HUES6 (cell line): ENCODE results near the gene SLC6A19.

Source experiments
- H3K27ac ChIP-seq: 2 replicates; pipeline ENCODE4 v1.7.0; 2013; ENCODE audit warnings: low read depth, mild to moderate bottlenecking, low read length, inconsistent platforms
- H3K27me3 ChIP-seq: 2 replicates; pipeline ENCODE4 v1.6.1; 2013; ENCODE audit warnings: low read length; ENCODE audit not compliant: control insufficient read depth, insufficient read depth
- H3K36me3 ChIP-seq: 2 replicates; pipeline ENCODE4 v1.6.1; 2013; ENCODE audit warnings: low read length; ENCODE audit not compliant: control insufficient read depth, insufficient read depth
- H3K4me1 ChIP-seq: 2 replicates; pipeline ENCODE4 v1.6.1; 2013; ENCODE audit warnings: low read length; ENCODE audit not compliant: control insufficient read depth, insufficient read depth
- H3K4me3 ChIP-seq: 2 replicates; pipeline ENCODE4 v1.5.1; 2013; ENCODE audit warnings: low read depth, low read length
- H3K9ac ChIP-seq: one replicate; pipeline ENCODE4 v1.6.1; 2013; ENCODE audit warnings: mild to moderate bottlenecking, low read length
- H3K9me3 ChIP-seq: 2 replicates; pipeline ENCODE4 v1.6.1; 2013; ENCODE audit warnings: low read depth, low read length; ENCODE audit not compliant: control insufficient read depth, insufficient read depth

Gene SLC6A19

DNA sequence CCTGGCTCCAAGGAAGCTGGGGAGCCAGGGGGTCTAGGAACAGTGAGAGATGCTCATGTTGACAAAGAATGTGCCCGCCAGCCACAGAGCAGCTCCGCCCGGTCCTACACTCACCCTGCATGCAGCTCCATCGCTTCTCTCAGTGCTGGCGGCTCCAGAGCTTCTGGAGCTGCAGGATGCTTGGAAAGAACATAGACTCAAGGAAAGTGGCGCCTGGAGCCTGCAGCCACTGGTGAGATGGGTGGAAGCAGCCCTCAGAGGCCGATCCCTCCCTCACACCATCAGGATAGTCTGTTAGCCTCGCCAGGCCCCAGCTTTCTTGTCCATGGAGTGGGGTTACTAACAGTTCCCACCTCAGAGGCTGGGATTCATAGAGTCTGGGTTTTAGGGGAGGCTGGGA is 26.4 kb upstream of the SLC6A19 start:
- Histone ChIP-seq H3K9me3 (no peaks in the 10 kb centered on the region), H3K27me3 (peaks cover 4% of the 10 kb centered on the region; the same call in 1 of the 2 replicates), H3K9ac (no peak overlapping the region), H3K27ac (no peak overlapping the region), H3K36me3 (no peaks in the 10 kb centered on the region), H3K4me1 (no peaks in the 10 kb centered on the region), H3K4me3 (no peak overlapping the region)

DNA sequence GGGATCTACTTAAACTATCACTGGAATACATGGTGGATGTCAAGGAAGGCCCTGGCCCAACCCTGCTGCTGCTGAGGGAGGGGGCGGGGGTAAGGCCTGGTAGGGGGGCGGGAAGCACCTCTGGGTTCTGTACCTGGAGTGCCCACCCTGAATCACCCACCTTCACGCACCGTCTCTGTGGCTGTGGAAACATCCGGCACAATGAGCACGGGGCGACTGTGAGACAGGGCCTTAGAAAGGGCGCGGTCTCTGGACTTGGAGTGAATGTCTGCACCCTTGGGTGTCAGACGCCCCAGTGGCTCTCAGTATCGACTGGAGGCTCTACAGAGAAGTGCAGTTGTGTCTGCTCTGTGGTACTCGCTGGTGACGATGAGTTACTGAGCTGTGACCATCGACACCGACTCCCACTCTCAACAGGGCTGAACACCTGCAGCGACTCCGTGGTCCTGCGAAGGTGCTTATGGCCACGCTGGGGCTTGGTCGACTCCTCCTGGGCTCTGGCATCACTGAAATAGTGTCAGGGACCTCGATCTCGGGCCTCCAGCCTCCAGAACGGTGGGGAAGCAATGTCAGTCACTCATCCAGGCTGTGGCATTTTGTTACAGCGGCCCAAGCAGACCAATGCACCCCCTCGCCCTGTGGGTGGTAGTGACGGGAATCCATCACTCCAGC is 25.5 kb upstream of the SLC6A19 start:
- Histone ChIP-seq H3K27me3 (peaks cover 4% of the 10 kb centered on the region; the same call in 1 of the 2 replicates), H3K4me3 (no peak overlapping the region), H3K9me3 (no peaks in the 10 kb centered on the region), H3K36me3 (no peaks in the 10 kb centered on the region), H3K4me1 (no peaks in the 10 kb centered on the region), H3K9ac (no peak overlapping the region), H3K27ac (no peak overlapping the region)

DNA sequence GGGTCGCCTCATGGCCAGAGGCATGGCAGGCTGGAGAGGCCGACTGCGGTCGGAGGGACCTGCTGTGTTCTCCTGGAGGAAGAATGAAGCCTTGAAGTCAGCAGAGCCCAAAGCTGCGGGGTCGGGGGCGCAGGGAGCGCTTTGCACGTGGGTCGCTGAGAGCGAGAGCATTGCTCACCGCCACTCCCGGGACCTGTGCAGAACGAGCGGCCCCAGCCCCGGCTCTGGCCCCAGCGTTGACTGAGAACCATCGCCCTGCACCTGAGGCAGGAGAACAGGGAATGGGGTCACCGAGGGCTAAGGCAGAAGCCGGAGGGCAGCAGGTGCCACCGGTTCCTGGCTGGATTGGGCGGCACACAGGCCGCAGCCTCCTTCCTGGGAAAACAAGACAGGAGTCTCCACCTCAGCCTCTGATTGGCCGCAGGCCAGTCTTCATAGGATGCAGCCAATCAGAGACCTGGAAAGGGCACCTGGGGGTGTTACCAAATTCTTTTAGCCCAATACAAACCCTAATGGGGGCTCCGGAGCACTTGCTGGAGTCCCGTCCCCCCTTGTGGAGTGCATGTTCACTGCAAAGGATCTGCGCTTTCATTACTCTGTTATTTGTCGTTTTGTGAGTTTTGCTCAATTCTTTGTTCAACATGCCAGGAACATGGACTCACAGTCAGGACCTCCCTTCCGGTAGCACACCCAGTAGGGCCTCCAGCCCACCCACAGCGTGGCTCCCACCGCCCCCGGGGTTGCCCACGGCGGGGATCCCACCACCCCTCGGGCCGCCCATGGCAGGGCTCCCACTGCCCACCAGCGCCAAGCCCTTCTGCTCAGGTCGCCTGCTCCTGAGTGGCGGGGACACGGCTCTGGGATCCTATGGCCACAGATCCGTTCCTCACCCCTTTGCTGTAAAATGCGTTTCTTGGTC is 24.7 kb upstream of the SLC6A19 start:
- no peaks in the 10 kb centered on the region for H3K4me1 ChIP-seq
- no peaks in the 10 kb centered on the region for H3K36me3 ChIP-seq
- H3K27ac ChIP-seq, result no peak overlapping the region
- no peaks in the 10 kb centered on the region for H3K9me3 ChIP-seq
- no peak overlapping the region for H3K4me3 ChIP-seq
- no peak overlapping the region for H3K9ac ChIP-seq
- no peaks in the 10 kb centered on the region for H3K27me3 ChIP-seq

DNA sequence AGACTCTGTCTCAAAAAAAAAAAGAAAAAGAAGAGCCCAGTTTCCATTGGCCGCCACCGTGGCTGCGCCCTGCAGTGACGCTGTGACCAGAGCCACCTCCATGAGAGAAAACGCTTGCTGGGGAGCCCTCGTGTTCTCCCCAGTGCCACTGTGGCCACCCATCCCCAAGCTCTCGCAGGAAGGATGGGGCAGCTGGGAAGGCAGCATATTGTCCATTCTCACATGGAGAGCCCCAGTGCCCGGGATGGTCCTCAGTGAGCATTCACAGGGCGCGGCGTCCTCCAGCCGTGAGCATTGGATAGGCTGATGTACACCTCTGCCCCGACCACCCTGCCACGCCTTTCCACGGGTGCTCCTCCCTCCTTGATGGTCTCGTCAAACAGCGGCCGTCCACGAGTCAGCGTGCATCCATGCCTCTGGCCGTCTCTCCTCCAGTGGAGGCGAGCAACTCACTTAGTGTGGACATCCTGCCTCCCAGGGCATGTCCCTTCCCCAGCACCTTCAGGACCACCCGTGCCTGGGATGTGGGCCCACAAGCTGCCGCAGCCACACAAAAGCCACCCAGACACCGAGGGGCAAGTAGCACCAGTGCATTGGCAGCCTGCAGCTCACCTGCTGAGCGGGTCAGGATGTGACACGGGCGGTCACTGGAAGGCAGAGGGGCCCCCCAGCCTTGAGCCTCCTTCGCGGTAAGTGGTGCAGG is 23.4 kb upstream of the SLC6A19 start:
- Histone ChIP-seq H3K9me3 (no peaks in the 10 kb centered on the region), H3K27me3 (no peaks in the 10 kb centered on the region), H3K9ac (no peak overlapping the region), H3K36me3 (no peaks in the 10 kb centered on the region), H3K4me1 (no peaks in the 10 kb centered on the region), H3K27ac (no peak overlapping the region), H3K4me3 (no peak overlapping the region)

DNA sequence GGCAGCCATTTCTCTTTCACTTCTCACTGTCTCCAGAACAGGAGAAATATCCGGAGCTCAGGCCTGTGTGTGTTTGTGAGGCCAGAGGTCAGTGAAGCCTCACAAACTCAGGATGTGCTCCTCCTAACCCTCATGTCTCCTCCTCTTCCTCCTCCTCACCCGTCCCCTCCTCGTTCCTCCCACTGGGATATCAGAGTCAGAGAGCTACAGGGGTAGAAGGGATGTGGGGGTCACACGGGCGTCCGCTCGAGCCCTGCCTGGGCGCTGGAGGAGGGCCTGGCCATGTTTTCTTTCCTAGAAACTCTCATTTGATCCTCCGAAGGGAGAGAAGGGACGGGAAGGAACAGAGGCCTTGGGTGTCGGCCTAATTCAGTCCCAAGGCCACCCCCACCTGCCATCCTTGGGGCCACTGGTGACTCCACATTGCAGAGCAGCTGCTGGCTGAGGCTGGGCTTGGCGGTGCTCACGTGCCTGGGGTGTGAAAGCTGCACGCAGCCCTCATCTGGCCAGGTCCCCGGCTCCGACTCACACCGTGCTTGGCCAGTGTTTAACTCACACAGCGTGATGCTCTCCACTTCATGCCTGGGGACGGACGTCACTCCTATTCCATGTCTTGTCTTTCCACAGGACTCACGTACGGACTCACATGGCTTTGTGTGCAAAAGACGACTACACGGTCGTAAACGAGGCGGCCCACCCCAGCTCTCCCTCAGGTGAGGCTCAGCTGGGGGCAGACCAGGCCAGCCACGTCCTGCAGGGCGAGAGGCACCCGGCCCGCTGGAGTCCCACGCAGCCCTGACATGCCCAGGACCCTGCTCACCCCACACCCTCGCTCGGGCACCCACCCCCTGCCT is 22.6 kb upstream of the SLC6A19 start:
- Histone ChIP-seq H3K27ac (no peak overlapping the region), H3K9ac (no peak overlapping the region), H3K4me3 (no peak overlapping the region), H3K4me1 (no peaks in the 10 kb centered on the region), H3K36me3 (no peaks in the 10 kb centered on the region), H3K9me3 (no peaks in the 10 kb centered on the region), H3K27me3 (no peaks in the 10 kb centered on the region)

DNA sequence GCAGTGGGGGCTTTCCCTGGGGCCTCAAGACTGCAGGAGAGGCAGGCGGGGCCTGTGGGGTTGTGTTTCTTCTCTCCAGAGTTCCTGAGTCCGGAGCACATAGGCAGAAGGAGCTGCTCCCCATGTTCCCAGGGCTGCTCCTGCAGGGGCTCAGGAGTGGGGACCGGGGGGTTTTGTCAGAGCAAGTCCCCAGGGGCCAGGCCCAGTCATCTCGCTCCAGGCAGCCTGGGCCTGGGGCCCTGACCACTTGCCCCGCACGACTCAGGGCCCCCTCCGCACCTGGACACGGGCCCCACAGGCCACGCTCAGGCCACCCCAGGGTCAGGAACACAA is 22.0 kb upstream of the SLC6A19 start:
- Histone ChIP-seq H3K4me1 (no peaks in the 10 kb centered on the region), H3K9ac (no peak overlapping the region), H3K4me3 (no peak overlapping the region), H3K27me3 (no peaks in the 10 kb centered on the region), H3K27ac (no peak overlapping the region), H3K9me3 (no peaks in the 10 kb centered on the region), H3K36me3 (no peaks in the 10 kb centered on the region)

DNA sequence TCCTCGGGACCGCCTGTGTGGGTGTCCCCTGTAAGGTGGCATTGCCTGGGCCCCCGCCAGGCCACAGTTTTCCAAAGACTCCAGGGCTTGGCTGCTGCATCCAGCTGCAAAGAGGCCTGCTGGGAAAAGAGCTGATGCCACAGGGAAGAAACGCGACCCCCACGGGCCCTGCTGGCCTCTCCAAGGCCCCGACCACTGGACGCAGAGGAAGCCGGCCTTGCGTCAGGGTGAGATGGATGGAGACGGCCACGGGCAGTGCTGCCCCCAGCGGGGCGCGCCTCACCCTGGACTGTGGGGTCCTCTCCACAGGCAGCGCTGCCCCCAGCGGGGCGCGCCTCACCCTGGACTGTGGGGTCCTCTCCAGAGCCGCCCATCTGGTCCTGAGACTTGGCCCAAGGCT is 21.3 kb upstream of the SLC6A19 start:
- H3K27me3 ChIP-seq, result no peaks in the 10 kb centered on the region
- H3K4me1 ChIP-seq, result no peaks in the 10 kb centered on the region
- H3K36me3 ChIP-seq, result no peaks in the 10 kb centered on the region
- no peak overlapping the region for H3K9ac ChIP-seq
- no peak overlapping the region for H3K27ac ChIP-seq
- H3K4me3 ChIP-seq, result no peak overlapping the region
- H3K9me3 ChIP-seq, result no peaks in the 10 kb centered on the region

DNA sequence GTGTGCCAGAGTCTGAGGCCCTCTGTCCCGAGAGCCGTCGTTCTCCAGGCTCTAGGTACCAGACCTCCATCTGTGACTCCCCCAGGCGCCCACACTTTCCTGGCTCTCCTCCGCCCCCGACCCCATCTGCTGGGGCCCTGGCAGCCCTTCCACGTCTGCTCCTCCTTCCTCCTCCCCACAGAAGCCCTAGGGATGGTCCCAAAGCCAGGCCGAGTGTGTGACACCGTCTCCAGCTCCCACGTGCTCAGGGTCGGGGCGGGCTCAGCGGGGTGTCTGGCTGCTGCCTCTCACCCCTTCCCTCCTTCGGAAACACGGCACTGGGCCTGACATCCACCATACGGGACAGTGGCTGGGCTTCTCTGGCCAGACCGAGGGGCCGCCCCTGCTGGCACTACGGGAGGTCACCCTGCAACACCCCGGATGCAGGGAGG is 20.5 kb upstream of the SLC6A19 start:
- Histone ChIP-seq H3K4me1 (peaks cover under 1% of the 10 kb centered on the region; the same call in 1 of the 2 replicates), H3K36me3 (no peaks in the 10 kb centered on the region), H3K9me3 (no peaks in the 10 kb centered on the region), H3K27ac (no peak overlapping the region), H3K9ac (no peak overlapping the region), H3K4me3 (no peak overlapping the region), H3K27me3 (no peaks in the 10 kb centered on the region)

DNA sequence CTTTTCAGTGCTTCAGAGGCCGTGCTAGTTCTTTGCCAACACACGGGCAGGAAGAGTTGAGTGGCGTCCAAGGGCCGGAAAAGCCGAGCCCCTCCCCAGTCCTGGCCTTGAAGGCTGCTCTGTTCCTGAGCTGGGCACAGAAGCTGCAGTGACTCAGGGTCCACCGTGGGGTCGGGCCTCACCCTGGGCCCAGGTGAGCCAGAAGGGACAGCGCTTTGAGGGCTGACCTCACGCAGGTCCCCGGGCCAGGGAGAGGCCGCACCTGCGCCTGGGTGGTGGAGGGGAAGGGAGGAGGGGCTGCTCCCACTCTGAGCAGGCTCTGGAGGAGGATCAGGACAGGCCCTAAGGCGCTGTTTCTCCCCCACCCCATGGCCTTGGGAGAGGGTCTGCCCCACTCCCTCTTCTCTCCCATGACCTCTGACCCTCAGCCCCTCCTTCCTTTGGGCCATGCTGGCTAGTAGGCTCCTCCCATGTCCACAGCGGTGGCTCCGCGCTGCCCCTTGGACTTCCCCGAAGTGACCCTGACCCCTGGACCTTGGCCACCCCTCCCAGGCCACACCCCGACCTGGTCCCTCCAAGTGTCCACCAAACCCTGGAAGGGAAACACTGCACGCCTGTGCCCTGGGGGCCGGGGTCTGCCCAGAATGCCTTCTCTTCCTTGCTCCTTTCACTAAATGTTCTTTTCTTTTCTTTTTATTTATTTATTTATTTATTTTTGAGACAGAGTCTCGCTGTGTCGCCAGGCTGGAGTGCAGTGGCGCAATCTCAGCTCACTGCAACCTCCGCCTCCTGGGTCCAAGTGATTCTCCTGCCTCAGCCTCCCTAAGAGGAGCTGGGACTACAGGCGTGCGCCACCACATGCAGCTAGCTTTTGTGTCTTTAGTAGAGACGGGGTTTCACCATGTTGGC is 19.7 kb upstream of the SLC6A19 start:
- H3K9me3 ChIP-seq, result no peaks in the 10 kb centered on the region
- no peak overlapping the region for H3K4me3 ChIP-seq
- H3K27me3 ChIP-seq, result no peaks in the 10 kb centered on the region
- H3K27ac ChIP-seq, result no peak overlapping the region
- peaks cover 7% of the 10 kb centered on the region; the same call in 1 of the 2 replicates for H3K4me1 ChIP-seq
- no peaks in the 10 kb centered on the region for H3K36me3 ChIP-seq
- no peak overlapping the region for H3K9ac ChIP-seq

DNA sequence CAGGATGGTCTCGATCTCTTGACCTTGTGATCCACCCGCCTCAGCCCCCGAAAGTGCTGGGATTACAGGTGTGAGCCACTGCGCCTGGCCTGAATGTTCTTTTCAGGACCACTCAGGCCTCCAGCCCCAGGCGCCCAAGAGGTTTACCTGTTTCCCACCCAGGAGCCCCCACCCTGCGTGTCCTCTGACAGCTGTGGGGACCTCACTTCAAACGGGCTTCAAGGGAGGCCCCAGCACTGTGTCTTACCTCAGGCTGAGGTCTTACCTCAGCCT is 19.1 kb upstream of the SLC6A19 start:
- H3K27ac ChIP-seq, result no peak overlapping the region

More for the DNA sequence above, 19.1 kb upstream of the SLC6A19 start:
- peaks cover 7% of the 10 kb centered on the region; the same call in 1 of the 2 replicates for H3K4me1 ChIP-seq
- H3K9me3 ChIP-seq, result no peaks in the 10 kb centered on the region
- no peaks in the 10 kb centered on the region for H3K27me3 ChIP-seq
- no peaks in the 10 kb centered on the region for H3K36me3 ChIP-seq
- H3K4me3 ChIP-seq, result no peak overlapping the region
- H3K9ac ChIP-seq, result no peak overlapping the region
